Measurements from ENCODE around the gene KRTAP5-4. TPM values are rescaled to one million over a fixed set of nuclear protein-coding genes. Genes with fewer than 3 reads are reported as not detected.
"Not testable (repeated sequence)": the region's sequence is repeated elsewhere in the genome, so short reads cannot be mapped to it uniquely, and the experiment has no call there.

KRTAP5-4 gene
- not detected for polyA plus RNA-seq (2012; ENCODE audit: low read depth, missing spikeins)

GRCh38 chr11:1622086-1622485 lies at the start of gene KRTAP5-4:
Gene KRTAP5-4 (minus strand): TSS chr11:1622138. CDS start chr11:1622093, 45 bp downstream.
- FAIRE-seq (no peak), DNase-seq (ENCODE audit: insufficient read length, low spot score) (no peak)
- TF ChIP-seq SPI1 (IDR thresholded peaks at IDR 0.05; ENCODE audit: low read depth, low read length), result 0 out of 2 replicates have a peak, but pooled peaks have one; percentile 8
- no peak for TF ChIP-seq TAF1 (IDR thresholded peaks at IDR 0.05; ENCODE audit: low read depth, low read length)

GRCh38 chr11:1671658-1672057 lies 49.7 kb upstream of the KRTAP5-4 start:
- DNase-seq (ENCODE audit: insufficient read length, low spot score) (no peak), FAIRE-seq (no peak)
- TF ChIP-seq POLR2AphosphoS5 (IDR thresholded peaks at IDR 0.05; ENCODE audit: low read depth, low read length) (no peak), POU2F2 (IDR thresholded peaks at IDR 0.05; ENCODE audit: low read depth, low read length) (no peak), PAX5 (IDR thresholded peaks at IDR 0.05; ENCODE audit: insufficient read depth, low read length, severe bottlenecking) (no peak), POLR2A (IDR thresholded peaks at IDR 0.05; ENCODE audit: low read depth, low read length) (no peak), TAF1 (IDR thresholded peaks at IDR 0.05; ENCODE audit: low read depth, low read length) (no peak), SPI1 (IDR thresholded peaks at IDR 0.05; ENCODE audit: low read depth, low read length) (no peak)

GRCh38 chr11:1670905-1671371 lies 49.0 kb upstream of the KRTAP5-4 start:
- no peak for FAIRE-seq
- TF ChIP-seq TAF1 (IDR thresholded peaks at IDR 0.05; ENCODE audit: low read depth, low read length) (no peak), SPI1 (IDR thresholded peaks at IDR 0.05; ENCODE audit: low read depth, low read length) (no peak), POU2F2 (IDR thresholded peaks at IDR 0.05; ENCODE audit: low read depth, low read length) (no peak), POLR2AphosphoS5 (IDR thresholded peaks at IDR 0.05; ENCODE audit: low read depth, low read length) (no peak), PAX5 (IDR thresholded peaks at IDR 0.05; ENCODE audit: insufficient read depth, low read length, severe bottlenecking) (no peak), POLR2A (IDR thresholded peaks at IDR 0.05; ENCODE audit: low read depth, low read length) (no peak)

GRCh38 chr11:1670457-1670856 lies 48.5 kb upstream of the KRTAP5-4 start:
- peak; percentile 98 for FAIRE-seq
- DNase-seq (ENCODE audit: insufficient read length, low spot score), result not testable (repeated sequence)

More at GRCh38 chr11:1670905-1671371, 49.0 kb upstream of the KRTAP5-4 start:
- DNase-seq (ENCODE audit: insufficient read length, low spot score), result no peak

GRCh38 chr11:1669546-1670218 lies 47.7 kb upstream of the KRTAP5-4 start:
- TF ChIP-seq POU2F2 (IDR thresholded peaks at IDR 0.05; ENCODE audit: low read depth, low read length) (no peak), SPI1 (IDR thresholded peaks at IDR 0.05; ENCODE audit: low read depth, low read length) (no peak), POLR2AphosphoS5 (IDR thresholded peaks at IDR 0.05; ENCODE audit: low read depth, low read length) (no peak), TAF1 (IDR thresholded peaks at IDR 0.05; ENCODE audit: low read depth, low read length) (no peak), PAX5 (IDR thresholded peaks at IDR 0.05; ENCODE audit: insufficient read depth, low read length, severe bottlenecking) (no peak), POLR2A (IDR thresholded peaks at IDR 0.05; ENCODE audit: low read depth, low read length) (no peak)
- FAIRE-seq (no peak), DNase-seq (ENCODE audit: insufficient read length, low spot score) (no peak)

GRCh38 chr11:1668911-1669473 lies 47.1 kb upstream of the KRTAP5-4 start:
- DNase-seq (ENCODE audit: insufficient read length, low spot score) (no peak), FAIRE-seq (no peak)
- TF ChIP-seq POU2F2 (IDR thresholded peaks at IDR 0.05; ENCODE audit: low read depth, low read length) (no peak), TAF1 (IDR thresholded peaks at IDR 0.05; ENCODE audit: low read depth, low read length) (no peak), POLR2AphosphoS5 (IDR thresholded peaks at IDR 0.05; ENCODE audit: low read depth, low read length) (no peak), POLR2A (IDR thresholded peaks at IDR 0.05; ENCODE audit: low read depth, low read length) (no peak), PAX5 (IDR thresholded peaks at IDR 0.05; ENCODE audit: insufficient read depth, low read length, severe bottlenecking) (no peak), SPI1 (IDR thresholded peaks at IDR 0.05; ENCODE audit: low read depth, low read length) (no peak)

- no peak for FAIRE-seq
- no peak for TF ChIP-seq POLR2AphosphoS5 (IDR thresholded peaks at IDR 0.05; ENCODE audit: low read depth, low read length)
- TF ChIP-seq TAF1 (IDR thresholded peaks at IDR 0.05; ENCODE audit: low read depth, low read length), result no peak
- no peak for TF ChIP-seq SPI1 (IDR thresholded peaks at IDR 0.05; ENCODE audit: low read depth, low read length)
- no peak for TF ChIP-seq POU2F2 (IDR thresholded peaks at IDR 0.05; ENCODE audit: low read depth, low read length)
- no peak for TF ChIP-seq POLR2A (IDR thresholded peaks at IDR 0.05; ENCODE audit: low read depth, low read length)
- TF ChIP-seq PAX5 (IDR thresholded peaks at IDR 0.05; ENCODE audit: insufficient read depth, low read length, severe bottlenecking), result no peak
- no peak for DNase-seq (ENCODE audit: insufficient read length, low spot score)
Measured at GRCh38 chr11:1667906-1668305, 46.0 kb upstream of the KRTAP5-4 start.

- TF ChIP-seq PAX5 (IDR thresholded peaks at IDR 0.05; ENCODE audit: insufficient read depth, low read length, severe bottlenecking), result no peak
- TF ChIP-seq SPI1 (IDR thresholded peaks at IDR 0.05; ENCODE audit: low read depth, low read length), result no peak
- DNase-seq (ENCODE audit: insufficient read length, low spot score), result no peak
- FAIRE-seq, result no peak
Measured at GRCh38 chr11:1667121-1667850, 45.3 kb upstream of the KRTAP5-4 start.

- DNase-seq (ENCODE audit: insufficient read length, low spot score), result no peak
- no peak for FAIRE-seq
- TF ChIP-seq PAX5 (IDR thresholded peaks at IDR 0.05; ENCODE audit: insufficient read depth, low read length, severe bottlenecking) (no peak), POU2F2 (IDR thresholded peaks at IDR 0.05; ENCODE audit: low read depth, low read length) (no peak), POLR2AphosphoS5 (IDR thresholded peaks at IDR 0.05; ENCODE audit: low read depth, low read length) (no peak), POLR2A (IDR thresholded peaks at IDR 0.05; ENCODE audit: low read depth, low read length) (no peak), TAF1 (IDR thresholded peaks at IDR 0.05; ENCODE audit: low read depth, low read length) (no peak)
Measured at GRCh38 chr11:1665313-1665712, 43.4 kb upstream of the KRTAP5-4 start.

GRCh38 chr11:1662699-1663283 lies 40.9 kb upstream of the KRTAP5-4 start:
- FAIRE-seq; DNase-seq (ENCODE audit: insufficient read length, low spot score): not testable (repeated sequence)

- not testable (repeated sequence) for FAIRE-seq; DNase-seq (ENCODE audit: insufficient read length, low spot score)
Measured at GRCh38 chr11:1661454-1662269, 39.7 kb upstream of the KRTAP5-4 start.
